Measurements from ENCODE around the gene ARIH1.

DNA sequence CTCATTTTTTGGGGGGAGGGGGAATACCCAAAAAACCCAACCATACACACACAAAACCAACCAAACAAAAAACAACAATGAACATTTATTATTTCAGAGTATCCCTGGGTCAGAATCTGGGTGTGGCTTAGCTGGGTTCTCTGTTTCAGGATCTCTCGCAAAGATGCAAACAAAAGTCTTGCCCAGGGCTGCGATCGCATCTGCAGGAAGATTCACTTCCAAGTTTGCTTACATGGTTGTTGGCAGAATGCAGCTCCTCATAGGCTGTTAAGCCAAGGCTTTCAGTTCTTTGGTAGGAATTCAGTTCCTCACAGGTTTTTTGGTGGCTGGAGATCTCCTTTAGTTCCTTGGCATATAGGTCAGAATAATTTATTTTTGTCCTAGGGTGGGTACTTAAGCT, 13.7 kb upstream of the ARIH1 start:
- TF ChIP-seq, protein P1, sequence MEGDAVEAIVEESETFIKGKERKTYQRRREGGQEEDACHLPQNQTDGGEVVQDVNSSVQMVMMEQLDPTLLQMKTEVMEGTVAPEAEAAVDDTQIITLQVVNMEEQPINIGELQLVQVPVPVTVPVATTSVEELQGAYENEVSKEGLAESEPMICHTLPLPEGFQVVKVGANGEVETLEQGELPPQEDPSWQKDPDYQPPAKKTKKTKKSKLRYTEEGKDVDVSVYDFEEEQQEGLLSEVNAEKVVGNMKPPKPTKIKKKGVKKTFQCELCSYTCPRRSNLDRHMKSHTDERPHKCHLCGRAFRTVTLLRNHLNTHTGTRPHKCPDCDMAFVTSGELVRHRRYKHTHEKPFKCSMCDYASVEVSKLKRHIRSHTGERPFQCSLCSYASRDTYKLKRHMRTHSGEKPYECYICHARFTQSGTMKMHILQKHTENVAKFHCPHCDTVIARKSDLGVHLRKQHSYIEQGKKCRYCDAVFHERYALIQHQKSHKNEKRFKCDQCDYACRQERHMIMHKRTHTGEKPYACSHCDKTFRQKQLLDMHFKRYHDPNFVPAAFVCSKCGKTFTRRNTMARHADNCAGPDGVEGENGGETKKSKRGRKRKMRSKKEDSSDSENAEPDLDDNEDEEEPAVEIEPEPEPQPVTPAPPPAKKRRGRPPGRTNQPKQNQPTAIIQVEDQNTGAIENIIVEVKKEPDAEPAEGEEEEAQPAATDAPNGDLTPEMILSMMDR (conservative IDR thresholded peaks at IDR 0.05; ENCODE audit: low read depth, low read length), result no peak
- no peak for TF ChIP-seq POLR2A (IDR thresholded peaks at IDR 0.05; ENCODE audit: low read depth, low read length)
- no peak for TF ChIP-seq MAZ (IDR thresholded peaks at IDR 0.05; ENCODE audit: borderline replicate concordance, low read depth, low read length)

Measured in IMR-90 (cell line).